HG03103 (cell line): ENCODE results near the gene SIRPG.
"Not testable (repeated sequence)": the region's sequence is repeated elsewhere in the genome, so short reads cannot be mapped to it uniquely, and the experiment has no call there.

Experiments
- ATAC-seq: cut with Tn5 transposase; IDR thresholded peaks from one replicate; pipeline ENCODE4 v1.9.1; 2021; ENCODE audit warnings: low read depth; ENCODE audit not compliant: unreplicated experiment

The SIRPG gene

GRCh38 chr20:1657556-1658334 is at the start of gene SIRPG:
Gene SIRPG (minus strand): TSS chr20:1657779. CDS start chr20:1657714, 65 bp downstream.
- ATAC-seq, result no peak

- not testable (repeated sequence) for ATAC-seq
Observed at GRCh38 chr20:1706887-1707286, 49.3 kb upstream of the SIRPG start.

DNA sequence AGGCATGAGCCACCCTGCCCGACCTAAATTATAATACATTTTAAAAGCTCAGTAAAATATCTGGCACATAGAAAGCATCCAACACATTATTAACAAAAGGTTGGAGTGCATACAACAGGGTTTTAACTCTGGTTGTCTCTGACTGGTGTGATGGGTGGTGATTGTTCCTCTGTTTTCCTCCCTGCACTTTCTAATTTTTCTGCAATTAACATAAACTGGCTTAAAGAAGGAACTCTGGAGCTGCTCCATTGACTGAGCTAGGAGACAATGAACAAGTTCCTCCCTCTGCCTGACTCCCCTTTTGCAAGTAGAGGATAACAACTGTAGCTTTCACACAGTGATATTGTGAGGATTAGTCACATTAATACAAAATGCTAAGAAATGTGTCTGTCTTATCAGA is 48.5 kb upstream of the SIRPG start:
- no peak for ATAC-seq

- no peak for ATAC-seq
Observed at GRCh38 chr20:1702855-1703254, 45.3 kb upstream of the SIRPG start.

- ATAC-seq, result no peak
Observed at GRCh38 chr20:1702328-1702727, 44.7 kb upstream of the SIRPG start.

GRCh38 chr20:1700990-1701389 is 43.4 kb upstream of the SIRPG start:
- ATAC-seq, result no peak

DNA sequence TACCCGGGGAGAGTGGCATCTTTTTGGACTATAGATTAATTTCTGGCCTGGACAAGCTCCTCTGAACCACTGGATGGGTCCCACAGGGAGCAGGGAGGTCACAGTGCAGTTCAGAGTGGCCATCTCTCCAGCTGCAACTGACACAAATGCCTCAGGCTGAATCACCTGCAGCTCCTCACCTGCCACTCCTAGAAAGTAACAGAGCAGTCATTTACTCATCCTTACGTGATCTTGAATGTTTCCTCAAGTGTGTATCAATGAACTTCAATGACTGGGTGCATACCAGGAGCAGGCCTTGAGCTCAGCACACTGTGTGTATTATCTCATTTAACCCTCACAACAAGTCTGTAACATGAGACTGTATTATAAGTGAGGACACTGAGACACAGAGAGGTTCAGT is 40.0 kb upstream of the SIRPG start:
- ATAC-seq, result no peak

- ATAC-seq, result no peak
Observed at GRCh38 chr20:1696521-1697209, 39.1 kb upstream of the SIRPG start.

DNA sequence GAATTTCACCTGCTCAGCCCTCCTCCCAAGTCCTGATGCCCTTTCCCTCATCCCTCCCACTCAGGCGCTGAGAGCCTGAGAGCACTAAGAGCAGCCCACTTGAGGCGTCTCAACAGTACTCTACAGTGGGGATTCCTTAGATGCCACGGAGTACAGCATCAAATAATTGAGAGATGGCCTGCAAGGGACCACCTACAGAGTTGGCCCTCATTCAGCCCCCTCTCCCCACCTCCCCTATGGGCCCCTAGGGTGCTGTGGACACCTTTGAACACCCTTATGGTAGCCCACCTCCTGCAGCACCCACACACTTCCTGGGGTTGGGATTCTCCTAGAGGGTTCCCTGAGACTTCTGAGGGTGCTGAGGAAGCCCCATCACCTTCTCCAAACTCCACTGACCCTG is 37.1 kb upstream of the SIRPG start:
- ATAC-seq, result no peak

GRCh38 chr20:1693427-1693826 is 35.8 kb upstream of the SIRPG start:
- ATAC-seq, result no peak

GRCh38 chr20:1689721-1690120 is 32.1 kb upstream of the SIRPG start:
- no peak for ATAC-seq

- ATAC-seq, result no peak
Observed at GRCh38 chr20:1688886-1689538, 31.4 kb upstream of the SIRPG start.

DNA sequence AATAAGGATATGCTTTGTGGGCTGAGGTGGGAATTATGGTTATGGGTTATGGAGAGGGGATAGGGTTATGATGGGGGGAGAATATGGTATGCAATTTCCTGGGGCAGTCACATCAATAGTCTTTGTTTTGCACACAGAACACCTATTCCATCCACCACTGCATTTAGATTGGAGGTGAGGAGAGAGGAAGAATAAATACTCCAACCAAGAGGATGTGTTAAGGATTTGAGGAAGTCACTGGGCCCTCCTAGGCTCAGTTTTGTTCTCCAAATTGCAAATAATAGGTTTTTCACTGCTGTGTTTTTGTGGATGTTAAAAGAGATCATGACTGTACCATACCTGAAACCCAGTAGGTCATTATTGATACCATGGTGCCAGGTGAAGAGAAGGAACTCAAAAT is 29.5 kb upstream of the SIRPG start:
- no peak for ATAC-seq

- ATAC-seq, result no peak
Observed at GRCh38 chr20:1686151-1686748, 28.7 kb upstream of the SIRPG start.

DNA sequence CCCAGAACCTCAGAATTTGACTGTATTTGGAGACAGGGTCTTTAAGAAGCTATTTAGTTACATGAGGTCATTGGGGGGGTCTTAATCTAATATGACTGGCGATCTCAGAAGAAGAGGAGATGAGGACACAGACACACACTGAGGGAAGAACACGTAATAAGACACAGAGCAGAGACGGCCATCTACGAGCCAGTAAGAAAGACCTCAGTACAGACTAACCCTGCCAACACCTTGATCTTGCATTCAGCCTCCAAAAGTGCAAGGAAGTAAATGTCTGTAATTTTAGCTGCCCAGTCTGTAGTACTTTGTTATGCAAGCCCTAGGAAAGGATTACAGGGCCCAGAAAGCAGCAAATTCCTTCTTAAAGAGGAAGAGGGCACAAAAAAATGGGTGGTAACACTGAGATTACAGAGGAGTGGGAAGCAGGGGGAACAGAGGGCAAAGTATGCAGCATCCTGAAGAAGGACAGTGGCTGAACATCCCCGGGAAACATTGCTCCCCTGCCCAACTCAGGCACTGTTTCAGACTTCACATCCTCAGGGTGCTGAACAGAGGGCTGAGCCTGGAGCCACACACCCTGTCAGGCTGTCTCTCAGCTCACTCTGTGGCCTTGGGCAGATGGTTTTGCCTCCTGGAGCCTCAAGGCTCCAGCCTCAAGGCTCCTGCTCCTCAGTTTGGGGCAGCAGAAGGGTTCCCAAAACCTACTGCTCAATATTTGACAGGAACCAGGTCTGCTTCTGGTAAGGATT is 27.9 kb upstream of the SIRPG start:
- no peak for ATAC-seq

- ATAC-seq, result no peak
Observed at GRCh38 chr20:1684872-1685271, 27.3 kb upstream of the SIRPG start.

GRCh38 chr20:1676650-1677049 is 19.1 kb upstream of the SIRPG start:
- ATAC-seq, result no peak

- no peak for ATAC-seq
Observed at GRCh38 chr20:1674990-1675780, 17.6 kb upstream of the SIRPG start.

GRCh38 chr20:1674361-1674760 is 16.8 kb upstream of the SIRPG start:
- ATAC-seq, result no peak

DNA sequence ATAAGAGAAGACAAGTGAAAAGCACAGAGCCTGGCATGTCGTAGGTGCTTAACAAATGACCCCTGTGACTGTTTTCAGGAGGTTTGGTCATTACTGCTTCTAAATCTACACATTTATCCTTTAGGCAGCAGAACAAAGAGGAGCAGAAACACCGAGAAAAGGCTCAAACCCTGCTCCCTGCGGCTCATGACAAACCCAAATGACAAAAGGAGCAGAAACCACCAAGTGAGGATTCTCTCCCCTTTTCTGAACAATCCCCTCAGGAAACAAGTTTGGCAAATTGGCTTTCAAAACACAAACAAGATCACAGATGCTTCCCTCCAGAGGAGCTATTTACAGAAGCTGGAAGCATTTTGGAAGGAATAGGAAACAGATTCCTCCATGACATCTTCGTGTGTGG is 15.8 kb upstream of the SIRPG start:
- no peak for ATAC-seq
